Measurements from ENCODE around the gene STK35. TPM values are rescaled to one million over a fixed set of nuclear protein-coding genes. Genes with fewer than 3 reads are reported as not detected.

Gene STK35
- total and polyA plus RNA-seq, 7 experiments from 2014 or later: 5.3 to 19.0 (median 16.8) TPM

- H3K27ac Mint-ChIP-seq: peak overlapping the region in 2 of 9 donors; percentile 32 to 78
Observed at GRCh38 chr20:2128542-2128941, 26.9 kb downstream of the STK35 start.

GRCh38 chr20:2130062-2130591, 28.5 kb downstream of the STK35 start:
- no peaks in the 10 kb centered on the region for H3K27me3 ChIP-seq (ENCODE audit: control insufficient read depth in 2 of 2, insufficient read depth in 2 of 2, low read length in 2 of 2)
- Mint-ChIP-seq H3K27ac (no peak overlapping the region), H3K27me3 (no peaks in the 10 kb centered on the region), H3K9me3 (no peaks in the 10 kb centered on the region), H3K36me3 (peaks cover 0 to 20% (median 5%) of the 10 kb centered on the region in 5 donors), H3K4me3 (no peak overlapping the region), H3K4me1 (peaks cover 32 to 75% (median 72%) of the 10 kb centered on the region in 7 donors)
- intact Hi-C loops (cut with micrococcal nuclease): no loop called here
- H3K4me3 ChIP-seq (ENCODE audit: low read length): no peak overlapping the region
- ChIA-PET CTCF (no interaction called here), POLR2A (interaction anchor here (0.6 kb wide), 1 partner anchor 707 kb away, joined by 3 read pairs; no protein-coding TSS in a partner anchor)
- no peak for DNase-seq
- H3K4me1 ChIP-seq (ENCODE audit: control insufficient read depth in 2 of 2, insufficient read depth in 2 of 2, low read length in 2 of 2): peaks cover 0 to 12% of the 10 kb centered on the region in 2 donors
- ATAC-seq: no peak
- H3K9me3 ChIP-seq (ENCODE audit: control insufficient read depth in 2 of 3, low read length in 3 of 3): no peaks in the 10 kb centered on the region
- H3K36me3 ChIP-seq (ENCODE audit: control insufficient read depth in 2 of 3, insufficient read depth in 3 of 3, low read length in 3 of 3): peaks cover 0 to 10% (median 0%) of the 10 kb centered on the region in 3 experiments
- no peak overlapping the region for H3K27ac ChIP-seq (ENCODE audit: low read depth, low read length)

More at GRCh38 chr20:2128542-2128941, 26.9 kb downstream of the STK35 start:
- no peaks in the 10 kb centered on the region for H3K9me3 ChIP-seq (ENCODE audit: control insufficient read depth in 2 of 3, low read length in 3 of 3)
- H3K4me1 Mint-ChIP-seq: peaks cover 32 to 89% (median 74%) of the 10 kb centered on the region in 7 donors
- H3K27ac ChIP-seq (ENCODE audit: low read depth, low read length): no peak overlapping the region
- no peak overlapping the region for H3K4me3 ChIP-seq (ENCODE audit: low read length)
- ChIA-PET POLR2A (interaction anchor here (0.9 kb wide), 1 partner anchor 26 kb away, joined by 3 read pairs; no protein-coding TSS in a partner anchor), CTCF (no interaction called here)
- peaks cover 0 to 24% (median 6%) of the 10 kb centered on the region in 5 donors for H3K36me3 Mint-ChIP-seq
- H3K27me3 ChIP-seq (ENCODE audit: control insufficient read depth in 2 of 2, insufficient read depth in 2 of 2, low read length in 2 of 2): no peaks in the 10 kb centered on the region
- H3K4me3 Mint-ChIP-seq: no peak overlapping the region
- H3K36me3 ChIP-seq (ENCODE audit: control insufficient read depth in 2 of 3, insufficient read depth in 3 of 3, low read length in 3 of 3): peaks cover 0 to 11% (median 0%) of the 10 kb centered on the region in 3 experiments
- peaks cover 0 to 14% of the 10 kb centered on the region in 2 donors for H3K4me1 ChIP-seq (ENCODE audit: control insufficient read depth in 2 of 2, insufficient read depth in 2 of 2, low read length in 2 of 2)
- H3K27me3 Mint-ChIP-seq: no peaks in the 10 kb centered on the region
- ATAC-seq: no peak
- intact Hi-C loops (cut with micrococcal nuclease): no loop called here
- no peaks in the 10 kb centered on the region for H3K9me3 Mint-ChIP-seq
- no peak for DNase-seq

- Mint-ChIP-seq H3K27ac (peak overlapping the region in 2 of 9 donors; percentile 12 to 19), H3K27me3 (no peaks in the 10 kb centered on the region), H3K36me3 (peaks cover 0 to 16% (median 0%) of the 10 kb centered on the region in 5 donors), H3K9me3 (no peaks in the 10 kb centered on the region), H3K4me1 (peaks cover 32 to 70% (median 66%) of the 10 kb centered on the region in 7 donors), H3K4me3 (no peak overlapping the region)
- Histone ChIP-seq H3K4me3 (ENCODE audit: low read length) (no peak overlapping the region), H3K27me3 (ENCODE audit: control insufficient read depth in 2 of 2, insufficient read depth in 2 of 2, low read length in 2 of 2) (no peaks in the 10 kb centered on the region), H3K9me3 (ENCODE audit: control insufficient read depth in 2 of 3, low read length in 3 of 3) (no peaks in the 10 kb centered on the region), H3K27ac (ENCODE audit: low read depth, low read length) (no peak overlapping the region), H3K36me3 (ENCODE audit: control insufficient read depth in 2 of 3, insufficient read depth in 3 of 3, low read length in 3 of 3) (peaks cover 0 to 4% (median 0%) of the 10 kb centered on the region in 3 experiments), H3K4me1 (ENCODE audit: control insufficient read depth in 2 of 2, insufficient read depth in 2 of 2, low read length in 2 of 2) (peaks cover 0 to 12% of the 10 kb centered on the region in 2 donors)
- ATAC-seq: no peak
- intact Hi-C loops (cut with micrococcal nuclease): no loop called here
- POLR2A ChIA-PET: no interaction called here
- CTCF ChIA-PET: no interaction called here
- DNase-seq: no peak
Observed at GRCh38 chr20:2130683-2131082, 29.1 kb downstream of the STK35 start.

GRCh38 chr20:2131366-2131765, 29.7 kb downstream of the STK35 start:
- Histone ChIP-seq H3K9me3 (ENCODE audit: control insufficient read depth in 2 of 3, low read length in 3 of 3) (no peaks in the 10 kb centered on the region), H3K27ac (ENCODE audit: low read depth, low read length) (no peak overlapping the region), H3K27me3 (ENCODE audit: control insufficient read depth in 2 of 2, insufficient read depth in 2 of 2, low read length in 2 of 2) (no peaks in the 10 kb centered on the region), H3K4me1 (ENCODE audit: control insufficient read depth in 2 of 2, insufficient read depth in 2 of 2, low read length in 2 of 2) (peaks cover 0 to 12% of the 10 kb centered on the region in 2 donors), H3K4me3 (ENCODE audit: low read length) (no peak overlapping the region), H3K36me3 (ENCODE audit: control insufficient read depth in 2 of 3, insufficient read depth in 3 of 3, low read length in 3 of 3) (peaks cover 0 to 3% (median 0%) of the 10 kb centered on the region in 3 experiments)
- Mint-ChIP-seq H3K4me3 (no peak overlapping the region), H3K4me1 (peaks cover 29 to 71% (median 60%) of the 10 kb centered on the region in 7 donors), H3K9me3 (no peaks in the 10 kb centered on the region), H3K36me3 (peaks cover 0 to 16% (median 0%) of the 10 kb centered on the region in 5 donors), H3K27me3 (no peaks in the 10 kb centered on the region), H3K27ac (no peak overlapping the region)
- DNase-seq (no peak), ATAC-seq (no peak)
- CTCF ChIA-PET: interaction anchor here (1.1 kb wide), 1 partner anchor 38 kb away, joined by 3 read pairs; no protein-coding TSS in a partner anchor
- intact Hi-C loops (cut with micrococcal nuclease): no loop called here
- POLR2A ChIA-PET: no interaction called here

GRCh38 chr20:2132461-2132901, 30.9 kb downstream of the STK35 start:
- H3K27ac Mint-ChIP-seq: no peak overlapping the region
- CTCF ChIA-PET: interaction anchor here (1.1 kb wide), 1 partner anchor 39 kb away, joined by 3 read pairs; no protein-coding TSS in a partner anchor

GRCh38 chr20:2133318-2134183, 31.9 kb downstream of the STK35 start:
- intact Hi-C loops (cut with micrococcal nuclease): no loop called here
- no peaks in the 10 kb centered on the region for H3K4me1 ChIP-seq (ENCODE audit: control insufficient read depth in 2 of 2, insufficient read depth in 2 of 2, low read length in 2 of 2)
- Mint-ChIP-seq H3K4me1 (peaks cover 16 to 66% (median 54%) of the 10 kb centered on the region in 7 donors), H3K27ac (no peak overlapping the region), H3K36me3 (peaks cover 0 to 24% (median 0%) of the 10 kb centered on the region in 5 donors), H3K27me3 (no peaks in the 10 kb centered on the region), H3K4me3 (no peak overlapping the region), H3K9me3 (no peaks in the 10 kb centered on the region)
- CTCF ChIA-PET: no interaction called here
- ATAC-seq (no peak), DNase-seq (no peak)
- no peak overlapping the region for H3K27ac ChIP-seq (ENCODE audit: low read depth, low read length)
- peaks cover 0 to 3% (median 0%) of the 10 kb centered on the region in 3 experiments for H3K36me3 ChIP-seq (ENCODE audit: control insufficient read depth in 2 of 3, insufficient read depth in 3 of 3, low read length in 3 of 3)
- POLR2A ChIA-PET: no interaction called here
- H3K4me3 ChIP-seq (ENCODE audit: low read length): no peak overlapping the region
- H3K9me3 ChIP-seq (ENCODE audit: control insufficient read depth in 2 of 3, low read length in 3 of 3): no peaks in the 10 kb centered on the region
- no peaks in the 10 kb centered on the region for H3K27me3 ChIP-seq (ENCODE audit: control insufficient read depth in 2 of 2, insufficient read depth in 2 of 2, low read length in 2 of 2)

More at GRCh38 chr20:2132461-2132901, 30.9 kb downstream of the STK35 start:
- DNase-seq: no peak
- POLR2A ChIA-PET: no interaction called here
- Histone ChIP-seq H3K9me3 (ENCODE audit: control insufficient read depth in 2 of 3, low read length in 3 of 3) (no peaks in the 10 kb centered on the region), H3K4me1 (ENCODE audit: control insufficient read depth in 2 of 2, insufficient read depth in 2 of 2, low read length in 2 of 2) (peaks cover 0 to 3% of the 10 kb centered on the region in 2 donors), H3K4me3 (ENCODE audit: low read length) (no peak overlapping the region), H3K36me3 (ENCODE audit: control insufficient read depth in 2 of 3, insufficient read depth in 3 of 3, low read length in 3 of 3) (peaks cover 0 to 3% (median 0%) of the 10 kb centered on the region in 3 experiments), H3K27me3 (ENCODE audit: control insufficient read depth in 2 of 2, insufficient read depth in 2 of 2, low read length in 2 of 2) (no peaks in the 10 kb centered on the region), H3K27ac (ENCODE audit: low read depth, low read length) (no peak overlapping the region)
- Mint-ChIP-seq H3K4me1 (peaks cover 24 to 70% (median 56%) of the 10 kb centered on the region in 7 donors), H3K4me3 (no peak overlapping the region), H3K27me3 (no peaks in the 10 kb centered on the region), H3K9me3 (no peaks in the 10 kb centered on the region), H3K36me3 (peaks cover 0 to 23% (median 0%) of the 10 kb centered on the region in 5 donors)
- no peak for ATAC-seq
- intact Hi-C loops (cut with micrococcal nuclease): no loop called here
